ENCODE measurements around the gene SLIT1.

The SLIT1 gene

DNA sequence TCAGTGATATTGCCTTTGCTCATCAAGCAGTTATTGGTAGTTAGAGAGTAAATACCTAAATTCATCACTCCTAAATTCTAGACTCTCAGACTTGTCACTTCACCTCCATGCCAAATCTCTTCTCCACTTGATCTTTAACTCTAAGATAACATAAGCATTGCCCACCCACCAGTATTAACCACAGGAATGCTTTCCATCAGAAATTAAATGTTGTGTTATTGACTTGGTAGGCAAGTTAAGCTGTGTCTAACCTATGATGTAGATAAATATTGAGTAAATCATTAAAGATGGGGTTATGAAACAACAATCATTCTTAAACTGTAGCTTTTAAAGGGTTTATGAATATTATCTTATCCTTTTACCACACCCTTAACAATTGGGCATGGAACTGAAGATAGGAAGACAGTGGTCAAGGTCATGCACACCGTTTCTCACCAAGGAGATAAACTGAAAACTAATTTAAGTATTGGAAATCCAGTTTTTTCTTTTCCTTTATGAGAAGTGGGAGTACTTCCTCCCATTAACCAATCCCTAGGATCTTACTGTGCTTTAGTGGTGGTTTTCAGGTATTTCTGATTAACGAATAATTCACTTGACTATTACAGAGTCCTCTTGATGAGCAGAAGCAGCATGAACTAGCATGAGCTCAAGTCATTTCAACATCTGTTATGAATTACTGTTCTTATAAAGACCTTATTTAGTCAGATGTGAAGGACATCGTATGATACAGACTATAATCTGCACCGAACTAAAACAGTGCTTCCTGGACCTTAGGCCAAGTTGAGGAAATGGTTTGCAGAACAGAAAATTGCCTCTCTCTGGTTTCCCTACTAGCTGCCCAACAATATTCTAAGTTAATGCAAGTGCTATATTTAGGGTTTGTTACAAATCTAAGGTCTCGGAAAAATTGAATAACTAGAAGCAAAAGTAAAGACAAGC lies 211.7 kb downstream of the SLIT1 start:
- H3K36me3 Mint-ChIP-seq = peaks cover 1% of the 10 kb centered on the region
- H3K4me1 Mint-ChIP-seq = peaks cover 18% of the 10 kb centered on the region
- no peaks in the 10 kb centered on the region for H3K27me3 Mint-ChIP-seq
- H3K9me3 Mint-ChIP-seq = no peaks in the 10 kb centered on the region
- DNase-seq (ENCODE audit: low spot score in 2 of 2) (no peak), ATAC-seq (ENCODE audit: low read depth) (peak; percentile 71)
- no peak overlapping the region for H3K4me3 Mint-ChIP-seq
- peak overlapping the region; percentile 55 for H3K27ac Mint-ChIP-seq

DNA sequence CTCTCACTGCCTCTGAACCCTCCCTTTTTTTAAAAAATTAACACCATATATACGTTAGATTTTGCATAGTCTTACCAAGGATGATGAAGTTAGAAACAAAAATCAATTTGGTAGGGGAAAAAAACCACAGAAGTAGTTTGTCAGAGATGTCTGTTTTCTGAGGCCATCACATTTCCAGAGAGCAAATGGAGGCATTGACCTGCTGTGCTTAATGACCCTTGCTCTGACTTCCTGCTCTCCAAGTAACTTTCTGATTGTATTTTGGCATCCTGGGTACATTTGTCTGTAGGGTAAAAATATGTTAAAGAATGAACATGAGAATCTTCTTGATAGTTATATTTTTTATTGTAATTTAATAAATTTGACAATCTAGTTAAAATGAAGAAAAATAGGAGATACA lies 213.5 kb downstream of the SLIT1 start:
- Mint-ChIP-seq H3K27me3 (no peaks in the 10 kb centered on the region), H3K36me3 (peaks cover 3% of the 10 kb centered on the region), H3K9me3 (no peaks in the 10 kb centered on the region), H3K27ac (no peak overlapping the region), H3K4me3 (no peak overlapping the region), H3K4me1 (peaks cover 21% of the 10 kb centered on the region)
- ATAC-seq (ENCODE audit: low read depth) (no peak), DNase-seq (ENCODE audit: low spot score in 2 of 2) (no peak)

DNA sequence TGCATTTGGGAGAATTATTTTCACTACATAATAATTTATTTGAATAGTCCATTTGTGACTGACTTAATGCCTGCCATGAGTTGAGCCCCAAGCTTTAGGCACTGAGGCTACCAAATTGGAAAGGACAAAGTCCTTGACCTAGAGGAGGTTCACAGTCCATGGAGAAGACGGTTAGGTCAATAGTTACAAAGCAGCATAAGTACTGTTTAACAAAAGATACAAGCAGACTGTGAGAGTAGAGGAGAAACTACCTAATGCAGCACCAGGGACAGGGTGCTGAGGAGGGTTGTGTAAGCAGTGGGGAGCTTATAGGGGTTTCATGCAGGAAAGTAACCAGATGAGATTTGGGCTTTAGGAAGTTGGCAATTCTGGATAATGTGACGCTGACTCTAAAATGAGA lies 214.4 kb downstream of the SLIT1 start:
- peaks cover 3% of the 10 kb centered on the region for H3K36me3 Mint-ChIP-seq
- DNase-seq (ENCODE audit: low spot score in 2 of 2) (no peak), ATAC-seq (ENCODE audit: low read depth) (no peak)
- no peak overlapping the region for H3K4me3 Mint-ChIP-seq
- no peaks in the 10 kb centered on the region for H3K9me3 Mint-ChIP-seq
- peaks cover 21% of the 10 kb centered on the region for H3K4me1 Mint-ChIP-seq
- H3K27ac Mint-ChIP-seq = no peak overlapping the region
- H3K27me3 Mint-ChIP-seq = no peaks in the 10 kb centered on the region

GRCh38 chr10:96968682-96969423 lies 216.9 kb downstream of the SLIT1 start:
- no peaks in the 10 kb centered on the region for H3K9me3 Mint-ChIP-seq
- H3K36me3 Mint-ChIP-seq = peaks cover 5% of the 10 kb centered on the region
- no peak overlapping the region for H3K4me3 Mint-ChIP-seq
- H3K4me1 Mint-ChIP-seq = peaks cover 15% of the 10 kb centered on the region
- ATAC-seq (ENCODE audit: low read depth) (no peak), DNase-seq (ENCODE audit: low spot score in 2 of 2) (no peak)
- peak overlapping the region; percentile 2 for H3K27ac Mint-ChIP-seq
- no peaks in the 10 kb centered on the region for H3K27me3 Mint-ChIP-seq

- Mint-ChIP-seq H3K27ac (no peak overlapping the region), H3K4me1 (peaks cover 6% of the 10 kb centered on the region), H3K9me3 (no peaks in the 10 kb centered on the region), H3K4me3 (no peak overlapping the region), H3K27me3 (no peaks in the 10 kb centered on the region), H3K36me3 (peaks cover 5% of the 10 kb centered on the region)
- DNase-seq (ENCODE audit: low spot score in 2 of 2) (no peak), ATAC-seq (ENCODE audit: low read depth) (no peak)
These were observed 217.9 kb downstream of the SLIT1 start for GRCh38 chr10:96967847-96968246.

GRCh38 chr10:96964131-96964530 lies 221.6 kb downstream of the SLIT1 start:
- ATAC-seq (ENCODE audit: low read depth) (no peak), DNase-seq (ENCODE audit: low spot score in 2 of 2) (no peak)
- no peaks in the 10 kb centered on the region for H3K27me3 Mint-ChIP-seq
- no peak overlapping the region for H3K27ac Mint-ChIP-seq
- no peaks in the 10 kb centered on the region for H3K9me3 Mint-ChIP-seq
- H3K4me3 Mint-ChIP-seq = no peak overlapping the region
- H3K36me3 Mint-ChIP-seq = peaks cover 3% of the 10 kb centered on the region
- H3K4me1 Mint-ChIP-seq = peaks cover 2% of the 10 kb centered on the region

GRCh38 chr10:96960872-96961271 lies 224.9 kb downstream of the SLIT1 start:
- Mint-ChIP-seq H3K27ac (no peak overlapping the region), H3K9me3 (no peaks in the 10 kb centered on the region), H3K36me3 (peaks cover 2% of the 10 kb centered on the region), H3K4me1 (no peaks in the 10 kb centered on the region), H3K27me3 (no peaks in the 10 kb centered on the region), H3K4me3 (no peak overlapping the region)
- DNase-seq (ENCODE audit: low spot score in 2 of 2) (no peak), ATAC-seq (ENCODE audit: low read depth) (no peak)

- DNase-seq (ENCODE audit: low spot score in 2 of 2) (no peak), ATAC-seq (ENCODE audit: low read depth) (no peak)
- Mint-ChIP-seq H3K27me3 (no peaks in the 10 kb centered on the region), H3K36me3 (peaks cover 13% of the 10 kb centered on the region), H3K27ac (no peak overlapping the region), H3K4me3 (no peak overlapping the region), H3K4me1 (no peaks in the 10 kb centered on the region), H3K9me3 (no peaks in the 10 kb centered on the region)
These were observed 226.0 kb downstream of the SLIT1 start for GRCh38 chr10:96959733-96960132.

DNA sequence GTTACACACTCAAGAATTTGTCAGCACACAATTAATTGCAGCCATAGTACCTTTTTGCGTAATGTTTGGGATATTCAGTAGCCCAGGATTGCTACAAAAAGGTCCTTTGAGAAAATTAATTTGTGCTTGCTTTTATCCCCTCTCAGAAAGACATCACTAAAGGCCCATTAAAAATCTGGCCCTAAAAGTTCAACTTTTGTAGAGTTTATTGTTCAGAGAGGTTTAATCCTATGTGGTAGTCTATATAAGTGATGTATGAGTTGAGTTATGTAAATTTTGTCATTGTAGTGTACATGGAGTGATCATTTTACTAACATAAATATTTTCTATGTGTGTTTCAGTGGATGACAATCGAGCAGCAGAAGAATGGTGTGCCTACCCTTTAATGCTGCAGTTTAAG lies 227.7 kb downstream of the SLIT1 start:
- Mint-ChIP-seq H3K4me1 (no peaks in the 10 kb centered on the region), H3K27me3 (no peaks in the 10 kb centered on the region), H3K27ac (no peak overlapping the region), H3K4me3 (no peak overlapping the region), H3K9me3 (no peaks in the 10 kb centered on the region), H3K36me3 (peaks cover 12% of the 10 kb centered on the region)
- ATAC-seq (ENCODE audit: low read depth) (no peak), DNase-seq (ENCODE audit: low spot score in 2 of 2) (no peak)

DNA sequence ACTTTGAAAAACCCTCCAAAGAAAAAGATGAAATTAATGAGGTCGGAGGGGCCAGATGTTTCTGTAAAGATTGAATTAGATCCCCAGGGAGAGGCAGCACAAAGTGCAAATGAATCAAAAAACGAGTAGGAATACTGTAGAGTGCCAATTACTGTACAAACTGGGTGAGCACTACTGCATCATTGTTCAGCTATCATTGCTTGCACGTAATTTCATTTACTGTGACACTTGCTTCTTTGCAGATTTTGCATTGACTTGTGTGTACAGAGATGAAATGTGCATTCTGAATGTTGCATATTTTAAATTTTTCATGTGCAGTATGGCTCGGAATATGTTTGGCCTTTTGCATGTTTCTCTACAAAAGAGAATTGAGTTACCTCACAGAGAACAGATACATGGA lies 230.0 kb downstream of the SLIT1 start:
- DNase-seq (ENCODE audit: low spot score in 2 of 2) (no peak), ATAC-seq (ENCODE audit: low read depth) (no peak)
- Mint-ChIP-seq H3K4me1 (peaks cover 3% of the 10 kb centered on the region), H3K4me3 (no peak overlapping the region), H3K27me3 (no peaks in the 10 kb centered on the region), H3K27ac (no peak overlapping the region), H3K9me3 (no peaks in the 10 kb centered on the region), H3K36me3 (peaks cover 22% of the 10 kb centered on the region)

- peaks cover 3% of the 10 kb centered on the region for H3K4me1 Mint-ChIP-seq
- no peaks in the 10 kb centered on the region for H3K9me3 Mint-ChIP-seq
- DNase-seq (ENCODE audit: low spot score in 2 of 2) (no peak), ATAC-seq (ENCODE audit: low read depth) (no peak)
- no peaks in the 10 kb centered on the region for H3K27me3 Mint-ChIP-seq
- H3K36me3 Mint-ChIP-seq = peaks cover 25% of the 10 kb centered on the region
- peak overlapping the region; percentile 5 for H3K27ac Mint-ChIP-seq
- H3K4me3 Mint-ChIP-seq = no peak overlapping the region
These were observed 233.8 kb downstream of the SLIT1 start for GRCh38 chr10:96951954-96952353.

DNA sequence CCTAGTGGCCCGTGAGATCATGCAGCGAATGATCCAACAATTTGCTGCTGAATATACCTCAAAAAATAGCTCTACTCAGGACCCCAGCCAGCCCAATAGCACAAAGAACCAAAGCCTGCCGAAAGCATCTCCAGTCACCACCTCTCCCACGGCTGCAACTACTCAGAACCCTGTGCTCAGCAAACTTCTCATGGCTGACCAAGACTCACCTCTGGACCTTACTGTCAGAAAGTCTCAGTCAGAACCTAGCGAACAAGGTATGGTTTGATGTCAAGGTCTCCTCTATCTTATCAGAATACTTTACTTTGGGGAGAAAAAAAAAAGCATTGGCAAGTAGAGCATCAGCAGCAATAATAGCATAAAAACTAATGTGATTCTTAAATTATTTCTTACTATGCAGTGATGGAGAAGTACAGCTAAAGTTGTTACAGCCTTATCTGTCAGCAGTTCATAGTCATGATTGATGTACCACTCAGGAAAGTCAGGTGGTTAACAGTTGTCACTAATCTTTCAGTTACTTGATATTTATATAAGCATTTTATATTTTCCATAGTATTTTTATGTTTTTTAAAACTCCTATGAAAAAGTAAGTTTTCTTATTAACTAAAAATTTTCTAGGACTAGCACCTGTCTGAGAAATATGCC lies 236.6 kb downstream of the SLIT1 start:
- no peak overlapping the region for H3K27ac Mint-ChIP-seq
- no peak overlapping the region for H3K4me3 Mint-ChIP-seq
- no peaks in the 10 kb centered on the region for H3K27me3 Mint-ChIP-seq
- ATAC-seq (ENCODE audit: low read depth) = no peak
- peaks cover 20% of the 10 kb centered on the region for H3K36me3 Mint-ChIP-seq
- no peak for DNase-seq (ENCODE audit: low spot score in 2 of 2)
- peaks cover 5% of the 10 kb centered on the region for H3K4me1 Mint-ChIP-seq
- H3K9me3 Mint-ChIP-seq = no peaks in the 10 kb centered on the region
